Right lobe of liver (tissue), 4 donors: ENCODE measurements around the gene KAZN.

ENCODE experiments used
- POLR2A ChIP-seq: fragments of 450-650 bp; IDR thresholded peaks from one replicate; pipeline ENCODE4 v1.6.1; 2017; ENCODE audit warnings: antibody characterized with exemption, mild to moderate bottlenecking
- TF ChIP-seq, protein P1 (sequence below), 4 donors: fragments of 200-600 bp in 3 of 4; fragments of 450-650 bp in 1 of 4; IDR thresholded peaks; one replicate each; pipeline versions ENCODE4 v1.5.1 to v1.8.0; 2016 to 2022; ENCODE audit warnings: antibody characterized with exemption in 4 of 4, mild to moderate bottlenecking in 2 of 4
- donor health status: DM: no; HTN: no; CAD: no.
- donor health status: DM: no; HTN: no; CAD: no.
- donor health status: DM: no; HTN: yes; CAD: no.

- TF ChIP-seq, protein P1, sequence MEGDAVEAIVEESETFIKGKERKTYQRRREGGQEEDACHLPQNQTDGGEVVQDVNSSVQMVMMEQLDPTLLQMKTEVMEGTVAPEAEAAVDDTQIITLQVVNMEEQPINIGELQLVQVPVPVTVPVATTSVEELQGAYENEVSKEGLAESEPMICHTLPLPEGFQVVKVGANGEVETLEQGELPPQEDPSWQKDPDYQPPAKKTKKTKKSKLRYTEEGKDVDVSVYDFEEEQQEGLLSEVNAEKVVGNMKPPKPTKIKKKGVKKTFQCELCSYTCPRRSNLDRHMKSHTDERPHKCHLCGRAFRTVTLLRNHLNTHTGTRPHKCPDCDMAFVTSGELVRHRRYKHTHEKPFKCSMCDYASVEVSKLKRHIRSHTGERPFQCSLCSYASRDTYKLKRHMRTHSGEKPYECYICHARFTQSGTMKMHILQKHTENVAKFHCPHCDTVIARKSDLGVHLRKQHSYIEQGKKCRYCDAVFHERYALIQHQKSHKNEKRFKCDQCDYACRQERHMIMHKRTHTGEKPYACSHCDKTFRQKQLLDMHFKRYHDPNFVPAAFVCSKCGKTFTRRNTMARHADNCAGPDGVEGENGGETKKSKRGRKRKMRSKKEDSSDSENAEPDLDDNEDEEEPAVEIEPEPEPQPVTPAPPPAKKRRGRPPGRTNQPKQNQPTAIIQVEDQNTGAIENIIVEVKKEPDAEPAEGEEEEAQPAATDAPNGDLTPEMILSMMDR (IDR thresholded peaks at IDR 0.05) = no peak
- TF ChIP-seq POLR2A = no peak
Measured at GRCh38 chr1:15116966-15117365, 518.5 kb downstream of the KAZN start.
